SIG-M5 (cell line): ENCODE measurements around the gene DICER1.
"Not testable (repeated sequence)": the region's sequence is repeated elsewhere in the genome, so short reads cannot be mapped to it uniquely, and the experiment has no call there.

Experiments
- DNase-seq: peaks from one replicate; lab custom pipeline; 2025; lab: John Stamatoyannopoulos, UW

Gene DICER1

GRCh38 chr14:95146079-95146771 lies 11.1 kb downstream of the DICER1 start:
- DNase-seq: no peak

- DNase-seq: no peak
Observed at GRCh38 chr14:95144849-95145248, 12.5 kb downstream of the DICER1 start.

GRCh38 chr14:95143808-95144620 lies 13.3 kb downstream of the DICER1 start:
- DNase-seq: no peak

- no peak for DNase-seq
Observed at GRCh38 chr14:95142208-95142607, 15.1 kb downstream of the DICER1 start.

GRCh38 chr14:95141684-95142083 lies 15.6 kb downstream of the DICER1 start:
- no peak for DNase-seq

GRCh38 chr14:95140060-95140858 lies 17.1 kb downstream of the DICER1 start:
- peak; percentile 60 for DNase-seq

GRCh38 chr14:95138876-95139275 lies 18.5 kb downstream of the DICER1 start:
- no peak for DNase-seq

GRCh38 chr14:95138455-95138854 lies 18.9 kb downstream of the DICER1 start:
- DNase-seq: not testable (repeated sequence)

GRCh38 chr14:95137804-95138167 lies 19.5 kb downstream of the DICER1 start:
- no peak for DNase-seq

GRCh38 chr14:95137164-95137803 lies 20.0 kb downstream of the DICER1 start:
- no peak for DNase-seq

GRCh38 chr14:95136631-95137030 lies 20.7 kb downstream of the DICER1 start:
- no peak for DNase-seq

GRCh38 chr14:95134304-95134933 lies 22.9 kb downstream of the DICER1 start:
- DNase-seq: no peak

- no peak for DNase-seq
Observed at GRCh38 chr14:95133282-95133681, 24.0 kb downstream of the DICER1 start.

- DNase-seq: no peak
Observed at GRCh38 chr14:95132760-95133159, 24.6 kb downstream of the DICER1 start.

GRCh38 chr14:95130549-95130948 lies 26.8 kb downstream of the DICER1 start:
- no peak for DNase-seq

- no peak for DNase-seq
Observed at GRCh38 chr14:95128140-95128539, 29.2 kb downstream of the DICER1 start.

- DNase-seq: no peak
Observed at GRCh38 chr14:95127531-95127911, 29.8 kb downstream of the DICER1 start.

GRCh38 chr14:95126906-95127530 lies 30.3 kb downstream of the DICER1 start:
- DNase-seq: no peak

GRCh38 chr14:95125915-95126314 lies 31.4 kb downstream of the DICER1 start:
- no peak for DNase-seq

- no peak for DNase-seq
Observed at GRCh38 chr14:95125221-95125620, 32.1 kb downstream of the DICER1 start.

- no peak for DNase-seq
Observed at GRCh38 chr14:95123891-95124579, 33.3 kb downstream of the DICER1 start.
